Measurements from ENCODE around the gene HIRA.

Gene HIRA

GRCh38 chr22:19352217-19352616, 79.3 kb downstream of the HIRA start:
- DNase-seq (ENCODE audit: low read depth), result no peak
- H3K4me3 ChIP-seq (ENCODE audit: low read depth, low read length), result no peak overlapping the region
- TF ChIP-seq CTCF (IDR thresholded peaks at IDR 0.05; ENCODE audit: low read depth, low read length, missing control alignments), result no peak

- TF ChIP-seq CTCF (IDR thresholded peaks at IDR 0.05; ENCODE audit: low read depth, low read length, missing control alignments), result no peak
- H3K4me3 ChIP-seq (ENCODE audit: low read depth, low read length), result no peak overlapping the region
- DNase-seq (ENCODE audit: low read depth), result no peak
These were observed 79.9 kb downstream of the HIRA start for GRCh38 chr22:19351604-19352003.

- DNase-seq (ENCODE audit: low read depth), result no peak
- TF ChIP-seq CTCF (IDR thresholded peaks at IDR 0.05; ENCODE audit: low read depth, low read length, missing control alignments), result no peak
- H3K4me3 ChIP-seq (ENCODE audit: low read depth, low read length), result no peak overlapping the region
These were observed 80.6 kb downstream of the HIRA start for GRCh38 chr22:19350947-19351346.

- no peak for TF ChIP-seq CTCF (IDR thresholded peaks at IDR 0.05; ENCODE audit: low read depth, low read length, missing control alignments)
- no peak for DNase-seq (ENCODE audit: low read depth)
- no peak overlapping the region for H3K4me3 ChIP-seq (ENCODE audit: low read depth, low read length)
These were observed 81.1 kb downstream of the HIRA start for GRCh38 chr22:19350476-19350859.

GRCh38 chr22:19349778-19350475, 81.6 kb downstream of the HIRA start:
- TF ChIP-seq CTCF (IDR thresholded peaks at IDR 0.05; ENCODE audit: low read depth, low read length, missing control alignments), result no peak
- H3K4me3 ChIP-seq (ENCODE audit: low read depth, low read length), result no peak overlapping the region
- DNase-seq (ENCODE audit: low read depth), result no peak

GRCh38 chr22:19346677-19347265, 84.8 kb downstream of the HIRA start:
- no peak for DNase-seq (ENCODE audit: low read depth)
- no peak overlapping the region for H3K4me3 ChIP-seq (ENCODE audit: low read depth, low read length)
- no peak for TF ChIP-seq CTCF (IDR thresholded peaks at IDR 0.05; ENCODE audit: low read depth, low read length, missing control alignments)

GRCh38 chr22:19344420-19344819, 87.1 kb downstream of the HIRA start:
- no peak overlapping the region for H3K4me3 ChIP-seq (ENCODE audit: low read depth, low read length)
- no peak for TF ChIP-seq CTCF (IDR thresholded peaks at IDR 0.05; ENCODE audit: low read depth, low read length, missing control alignments)
- DNase-seq (ENCODE audit: low read depth), result no peak
